HepG2 (cell line): ENCODE measurements around the gene PXMP4. TPM values are rescaled to one million over a fixed set of nuclear protein-coding genes. Genes with fewer than 3 reads are reported as not detected.

Experiments used
- ATF7-NPFF ChIP-seq: sonication (generic); formaldehyde crosslinking; IDR thresholded peaks from 2 replicates; pipeline ENCODE4 v1.8.1; 2023; ENCODE audit warnings: mild to moderate bottlenecking, low read depth, missing genetic modification reagents, moderate library complexity
- BCLAF1 ChIP-seq: fragments of 450-650 bp; IDR thresholded peaks from 2 replicates; pipeline ENCODE4 v1.6.1; 2017; ENCODE audit warnings: mild to moderate bottlenecking
- BHLHE40 ChIP-seq: IDR thresholded peaks from 2 replicates; pipeline ENCODE4 v1.6.1; 2011; ENCODE audit warnings: low read length, improper control_type of control experiment
- BORCS8-MEF2B ChIP-seq: sonication (generic); formaldehyde crosslinking; IDR thresholded peaks from 2 replicates; pipeline ENCODE4 v1.8.0; 2022; ENCODE audit warnings: mild to moderate bottlenecking, missing genetic modification reagents
- FOXA3 ChIP-seq: IDR thresholded peaks from 2 replicates; pipeline ENCODE4 v1.6.1; 2016; ENCODE audit warnings: missing genetic modification reagents, missing compliant biosample characterization
- HES4 ChIP-seq: sonication (generic); formaldehyde crosslinking; IDR thresholded peaks from 2 replicates; pipeline ENCODE4 v1.9.0; 2021; ENCODE audit warnings: mild to moderate bottlenecking, missing genetic modification reagents, borderline replicate concordance
- NFATC3 ChIP-seq: sonication (generic); formaldehyde crosslinking; IDR thresholded peaks from 2 replicates; pipeline ENCODE4 v1.5.1; 2020; ENCODE audit warnings: mild to moderate bottlenecking, missing genetic modification reagents
- PAWR ChIP-seq: sonication (generic); formaldehyde crosslinking; IDR thresholded peaks from 2 replicates; pipeline ENCODE4 v1.4.0; 2020; ENCODE audit warnings: missing genetic modification reagents, mild to moderate bottlenecking, borderline replicate concordance
- SAFB2 ChIP-seq: sonication (generic); formaldehyde crosslinking; IDR thresholded peaks from 2 replicates; pipeline ENCODE4 v1.5.1; 2020; ENCODE audit warnings: missing genetic modification reagents, low read depth, mild to moderate bottlenecking, borderline replicate concordance
- SMAD9 ChIP-seq: sonication (generic); formaldehyde crosslinking; IDR thresholded peaks from 2 replicates; pipeline ENCODE4 v1.5.1; 2020; ENCODE audit warnings: mild to moderate bottlenecking, missing genetic modification reagents
- STAT5B ChIP-seq: sonication (generic); formaldehyde crosslinking; IDR thresholded peaks from 2 replicates; pipeline ENCODE4 v1.4.0; 2020; ENCODE audit warnings: missing genetic modification reagents
- SYNCRIP ChIP-seq: fragments of 200-400 bp; formaldehyde crosslinking; IDR thresholded peaks from 2 replicates; pipeline ENCODE4 v1.6.1; 2018; ENCODE audit warnings: mild to moderate bottlenecking, low read depth, low read length; ENCODE audit not compliant: insufficient read depth
- TEAD3 ChIP-seq: optimal IDR thresholded peaks from 2 replicates; pipeline ENCODE3; 2016; ENCODE audit warnings: borderline replicate concordance
- ZNF562 ChIP-seq: sonication (generic); formaldehyde crosslinking; IDR thresholded peaks from 2 replicates; pipeline ENCODE4 v1.8.0; 2022; ENCODE audit warnings: missing genetic modification reagents, borderline replicate concordance
- ZNF766 ChIP-seq: sonication (generic); formaldehyde crosslinking; IDR thresholded peaks from 2 replicates; pipeline ENCODE4 v1.5.0; 2020; ENCODE audit warnings: missing genetic modification reagents, borderline replicate concordance
- ZNF781 ChIP-seq: sonication (generic); formaldehyde crosslinking; IDR thresholded peaks from 2 replicates; pipeline ENCODE4 v1.5.1; 2020; ENCODE audit warnings: borderline replicate concordance, mild to moderate bottlenecking, missing genetic modification reagents; ENCODE audit errors: not compliant biosample characterization
- ZSCAN29 ChIP-seq: sonication (generic); formaldehyde crosslinking; conservative IDR thresholded peaks from 2 replicates; pipeline ENCODE4 v1.4.0; 2020; ENCODE audit warnings: mild to moderate bottlenecking, missing genetic modification reagents
- polyA plus RNA-seq, 8 experiments: library from polyadenylated mRNA; depleted of rRNA in 3 of 8; stranded (reverse) in 7 of 8; unstranded in 1 of 8; fragments of >200 nt; fragmentation: Illumina TruSeq in 4 of 8; extraction: Trizol in 4 of 8; gene quantifications; 2 replicates each; pipeline versions ENCODE4 v1.2.1 to v1.2.3, GENCODE V29; 2011 to 2016; ENCODE audit warnings: low read depth in 4 of 8, missing spikeins in 1 of 8, mixed read lengths in 1 of 8; ENCODE audit not compliant: insufficient read depth in 1 of 8
- total RNA-seq, 5 experiments: library from RNA; depleted of rRNA; stranded (reverse); fragments of >200 nt; fragmentation: Illumina TruSeq; extraction: Trizol; gene quantifications; 2 replicates each; pipeline ENCODE4 v1.2.3, GENCODE V29; 2016; ENCODE audit warnings: low read depth in 1 of 5
- TF ChIP-seq, protein P1 (sequence below): sonication (generic); formaldehyde crosslinking; IDR thresholded peaks from 2 replicates; pipeline ENCODE4 v1.4.0; 2020; ENCODE audit warnings: missing genetic modification reagents, borderline replicate concordance

Gene PXMP4
- total and polyA plus RNA-seq, 2 of the 13 experiments (the other 11 are each of a cell fraction or from before 2014, with no cell fraction given) = not detected

DNA sequence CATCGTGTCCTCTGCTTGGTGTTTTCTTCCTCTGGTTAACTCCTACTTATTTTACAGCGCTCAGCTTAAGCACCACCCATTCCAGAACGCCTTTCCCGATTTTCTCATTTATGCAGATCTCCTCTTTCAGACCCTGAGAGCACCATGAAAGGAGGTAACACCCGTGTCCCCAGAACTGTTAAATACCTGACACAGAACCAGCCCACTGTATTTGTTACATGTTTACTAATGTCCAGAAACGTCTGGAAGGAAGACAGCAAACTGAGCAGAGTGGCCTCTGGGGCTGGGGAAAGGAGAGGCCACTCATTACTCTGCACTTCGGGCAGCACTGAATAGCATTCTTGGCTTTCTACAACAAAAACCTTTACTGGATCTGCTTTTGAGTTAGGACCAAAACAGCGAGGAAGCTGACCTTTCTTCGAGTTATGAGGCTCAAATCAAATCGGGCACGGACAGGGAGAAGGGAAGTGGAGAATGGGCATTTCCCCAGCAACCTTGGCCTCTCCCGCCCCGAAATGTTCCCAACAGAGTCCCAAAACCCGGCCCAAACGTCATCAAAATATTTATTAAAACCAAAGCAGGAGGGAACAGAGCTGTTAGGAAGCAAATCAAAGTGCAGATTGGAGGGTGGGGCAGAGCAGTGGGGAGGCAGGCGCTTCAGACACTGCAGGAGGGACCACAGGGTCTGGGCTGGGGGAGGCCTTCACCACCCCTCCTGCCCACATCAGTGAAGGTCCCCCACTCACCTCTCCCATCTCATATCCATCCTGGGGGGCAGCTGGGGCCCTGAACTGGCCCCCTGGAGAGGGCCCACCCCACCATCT, 44.8 kb downstream of the PXMP4 start (continued):
- TF ChIP-seq BCLAF1 (no peak), ATF7-NPFF (CRISPR knock-in tag) (0 out of 2 replicates have a peak, but pooled peaks have one; percentile 23), ZNF766 (no peak), STAT5B (CRISPR knock-in tag) (no peak), BORCS8-MEF2B (CRISPR knock-in tag) (0 out of 2 replicates have a peak, but pooled peaks have one; percentile 23), ZSCAN29 (0 out of 2 replicates have a peak, but pooled peaks have one; percentile 23), PAWR (CRISPR knock-in tag) (0 out of 2 replicates have a peak, but pooled peaks have one; percentile 13), HES4 (CRISPR knock-in tag) (0 out of 2 replicates have a peak, but pooled peaks have one; percentile 3), BHLHE40 (no peak), ZNF781 (peak; percentile 1), NFATC3 (CRISPR knock-in tag) (0 out of 2 replicates have a peak, but pooled peaks have one; percentile 37), ZNF562 (CRISPR knock-in tag) (no peak), TEAD3 (CRISPR knock-in tag) (peak; percentile 10), SAFB2 (CRISPR knock-in tag) (no peak), SMAD9 (CRISPR knock-in tag) (0 out of 2 replicates have a peak, but pooled peaks have one; percentile 69), FOXA3 (CRISPR knock-in tag) (0 out of 2 replicates have a peak, but pooled peaks have one; percentile 3), SYNCRIP (no peak)
- TF ChIP-seq, protein P1, sequence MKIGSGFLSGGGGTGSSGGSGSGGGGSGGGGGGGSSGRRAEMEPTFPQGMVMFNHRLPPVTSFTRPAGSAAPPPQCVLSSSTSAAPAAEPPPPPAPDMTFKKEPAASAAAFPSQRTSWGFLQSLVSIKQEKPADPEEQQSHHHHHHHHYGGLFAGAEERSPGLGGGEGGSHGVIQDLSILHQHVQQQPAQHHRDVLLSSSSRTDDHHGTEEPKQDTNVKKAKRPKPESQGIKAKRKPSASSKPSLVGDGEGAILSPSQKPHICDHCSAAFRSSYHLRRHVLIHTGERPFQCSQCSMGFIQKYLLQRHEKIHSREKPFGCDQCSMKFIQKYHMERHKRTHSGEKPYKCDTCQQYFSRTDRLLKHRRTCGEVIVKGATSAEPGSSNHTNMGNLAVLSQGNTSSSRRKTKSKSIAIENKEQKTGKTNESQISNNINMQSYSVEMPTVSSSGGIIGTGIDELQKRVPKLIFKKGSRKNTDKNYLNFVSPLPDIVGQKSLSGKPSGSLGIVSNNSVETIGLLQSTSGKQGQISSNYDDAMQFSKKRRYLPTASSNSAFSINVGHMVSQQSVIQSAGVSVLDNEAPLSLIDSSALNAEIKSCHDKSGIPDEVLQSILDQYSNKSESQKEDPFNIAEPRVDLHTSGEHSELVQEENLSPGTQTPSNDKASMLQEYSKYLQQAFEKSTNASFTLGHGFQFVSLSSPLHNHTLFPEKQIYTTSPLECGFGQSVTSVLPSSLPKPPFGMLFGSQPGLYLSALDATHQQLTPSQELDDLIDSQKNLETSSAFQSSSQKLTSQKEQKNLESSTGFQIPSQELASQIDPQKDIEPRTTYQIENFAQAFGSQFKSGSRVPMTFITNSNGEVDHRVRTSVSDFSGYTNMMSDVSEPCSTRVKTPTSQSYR (CRISPR knock-in tag) = 0 out of 2 replicates have a peak, but pooled peaks have one; percentile 13
- TF ChIP-seq, all 625 proteins: peak for 22
